Measurements from ENCODE around the gene ACTL7B.

The ACTL7B gene

DNA sequence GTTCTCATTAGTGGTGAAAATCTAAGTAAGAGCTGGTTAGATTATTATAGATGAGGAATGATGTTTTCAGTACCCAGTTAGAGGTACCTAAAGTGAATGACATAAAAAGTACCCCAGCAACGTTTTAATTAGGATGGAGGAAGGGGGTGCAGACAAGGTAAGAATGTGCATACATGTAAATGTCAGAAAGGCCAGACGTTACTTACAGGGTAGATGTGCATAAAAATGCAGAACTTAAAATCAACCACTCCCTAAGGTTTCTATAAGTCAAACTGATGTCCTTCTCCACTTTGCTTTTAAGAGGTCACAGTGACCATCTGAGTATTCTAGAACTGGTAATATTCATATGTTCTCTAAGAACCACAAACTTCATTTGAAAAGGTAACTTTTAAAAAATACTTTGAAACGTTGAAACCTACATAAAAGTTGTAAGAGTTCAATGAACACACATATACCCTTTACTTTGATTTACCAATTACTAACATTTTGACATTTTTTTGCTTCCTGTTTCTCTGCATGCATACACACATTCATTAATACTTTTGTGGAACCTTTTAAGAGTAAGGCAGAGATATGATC, 25.0 kb upstream of the ACTL7B start:
- H2AFZ ChIP-seq = no peak overlapping the region
- no peak overlapping the region for H3K27ac ChIP-seq
- no peaks in the 10 kb centered on the region for H3K36me3 ChIP-seq (ENCODE audit: control insufficient read depth, insufficient read depth, low read length)
- H3K9ac ChIP-seq = no peak overlapping the region
- no peak overlapping the region for H3K4me3 ChIP-seq (ENCODE audit: low read depth, low read length)
- H3K4me1 ChIP-seq = no peaks in the 10 kb centered on the region
- no peaks in the 10 kb centered on the region for H3K79me2 ChIP-seq
- no peak overlapping the region for H3K4me2 ChIP-seq (ENCODE audit: low read length)
- TF ChIP-seq, protein P1, sequence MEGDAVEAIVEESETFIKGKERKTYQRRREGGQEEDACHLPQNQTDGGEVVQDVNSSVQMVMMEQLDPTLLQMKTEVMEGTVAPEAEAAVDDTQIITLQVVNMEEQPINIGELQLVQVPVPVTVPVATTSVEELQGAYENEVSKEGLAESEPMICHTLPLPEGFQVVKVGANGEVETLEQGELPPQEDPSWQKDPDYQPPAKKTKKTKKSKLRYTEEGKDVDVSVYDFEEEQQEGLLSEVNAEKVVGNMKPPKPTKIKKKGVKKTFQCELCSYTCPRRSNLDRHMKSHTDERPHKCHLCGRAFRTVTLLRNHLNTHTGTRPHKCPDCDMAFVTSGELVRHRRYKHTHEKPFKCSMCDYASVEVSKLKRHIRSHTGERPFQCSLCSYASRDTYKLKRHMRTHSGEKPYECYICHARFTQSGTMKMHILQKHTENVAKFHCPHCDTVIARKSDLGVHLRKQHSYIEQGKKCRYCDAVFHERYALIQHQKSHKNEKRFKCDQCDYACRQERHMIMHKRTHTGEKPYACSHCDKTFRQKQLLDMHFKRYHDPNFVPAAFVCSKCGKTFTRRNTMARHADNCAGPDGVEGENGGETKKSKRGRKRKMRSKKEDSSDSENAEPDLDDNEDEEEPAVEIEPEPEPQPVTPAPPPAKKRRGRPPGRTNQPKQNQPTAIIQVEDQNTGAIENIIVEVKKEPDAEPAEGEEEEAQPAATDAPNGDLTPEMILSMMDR (IDR thresholded peaks at IDR 0.05) = no peak
- H3K27me3 ChIP-seq (ENCODE audit: control insufficient read depth, insufficient read depth, low read length) = no peaks in the 10 kb centered on the region
- no peaks in the 10 kb centered on the region for H3K9me3 ChIP-seq (ENCODE audit: control insufficient read depth, low read length)

DNA sequence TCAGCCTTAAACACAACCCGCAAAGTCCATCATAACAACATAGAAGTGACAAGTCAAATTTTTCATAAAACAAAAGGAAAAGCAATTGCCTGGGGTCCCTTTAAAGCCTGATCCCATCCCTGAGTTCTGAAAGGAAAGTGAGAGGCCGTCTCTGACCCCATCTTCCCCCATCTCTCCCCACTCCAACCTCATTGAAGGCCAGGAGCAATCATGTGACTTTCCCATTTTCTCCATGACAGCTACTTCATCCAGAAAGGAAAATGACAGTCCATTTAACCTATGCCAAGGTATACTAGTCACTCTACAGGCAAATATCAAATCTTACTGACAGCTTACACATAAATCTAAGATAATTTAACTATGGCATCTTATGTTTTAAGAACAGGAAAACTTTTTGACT, 21.7 kb upstream of the ACTL7B start:
- Histone ChIP-seq H3K36me3 (ENCODE audit: control insufficient read depth, insufficient read depth, low read length) (no peaks in the 10 kb centered on the region), H3K4me2 (ENCODE audit: low read length) (no peak overlapping the region)
- TF ChIP-seq, protein P1 (IDR thresholded peaks at IDR 0.05) = no peak

DNA sequence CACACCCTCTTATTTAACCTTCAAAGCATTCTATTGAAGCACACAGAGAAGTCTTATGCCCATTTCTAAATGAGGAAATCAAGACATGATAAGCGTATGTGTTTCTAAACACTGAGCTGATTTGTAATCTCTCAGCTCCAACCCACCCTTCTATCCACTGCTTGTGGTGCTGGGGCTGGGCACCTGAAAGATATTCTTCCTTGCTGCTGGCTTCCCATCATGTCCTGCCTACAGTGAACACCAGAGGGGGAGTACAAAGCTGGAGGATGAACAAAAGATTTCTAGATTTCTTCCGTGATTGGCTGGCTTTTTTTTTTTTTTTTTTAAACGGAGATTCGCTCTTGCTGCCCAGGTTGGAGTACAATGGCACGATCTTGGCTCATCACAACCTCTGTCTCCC, 20.6 kb upstream of the ACTL7B start:
- Histone ChIP-seq H2AFZ (no peak overlapping the region), H3K4me2 (ENCODE audit: low read length) (no peak overlapping the region), H3K9ac (no peak overlapping the region), H3K79me2 (no peaks in the 10 kb centered on the region), H3K36me3 (ENCODE audit: control insufficient read depth, insufficient read depth, low read length) (no peaks in the 10 kb centered on the region), H3K27me3 (ENCODE audit: control insufficient read depth, insufficient read depth, low read length) (no peaks in the 10 kb centered on the region), H3K9me3 (ENCODE audit: control insufficient read depth, low read length) (no peaks in the 10 kb centered on the region), H3K4me1 (no peaks in the 10 kb centered on the region), H3K27ac (no peak overlapping the region), H3K4me3 (ENCODE audit: low read depth, low read length) (no peak overlapping the region)
- TF ChIP-seq, protein P1 (IDR thresholded peaks at IDR 0.05) = no peak

More for the DNA sequence above, 21.7 kb upstream of the ACTL7B start:
- Histone ChIP-seq H3K79me2 (no peaks in the 10 kb centered on the region), H3K4me1 (no peaks in the 10 kb centered on the region), H3K9ac (no peak overlapping the region), H3K9me3 (ENCODE audit: control insufficient read depth, low read length) (no peaks in the 10 kb centered on the region), H3K4me3 (ENCODE audit: low read depth, low read length) (no peak overlapping the region), H3K27me3 (ENCODE audit: control insufficient read depth, insufficient read depth, low read length) (no peaks in the 10 kb centered on the region), H2AFZ (no peak overlapping the region), H3K27ac (no peak overlapping the region)

DNA sequence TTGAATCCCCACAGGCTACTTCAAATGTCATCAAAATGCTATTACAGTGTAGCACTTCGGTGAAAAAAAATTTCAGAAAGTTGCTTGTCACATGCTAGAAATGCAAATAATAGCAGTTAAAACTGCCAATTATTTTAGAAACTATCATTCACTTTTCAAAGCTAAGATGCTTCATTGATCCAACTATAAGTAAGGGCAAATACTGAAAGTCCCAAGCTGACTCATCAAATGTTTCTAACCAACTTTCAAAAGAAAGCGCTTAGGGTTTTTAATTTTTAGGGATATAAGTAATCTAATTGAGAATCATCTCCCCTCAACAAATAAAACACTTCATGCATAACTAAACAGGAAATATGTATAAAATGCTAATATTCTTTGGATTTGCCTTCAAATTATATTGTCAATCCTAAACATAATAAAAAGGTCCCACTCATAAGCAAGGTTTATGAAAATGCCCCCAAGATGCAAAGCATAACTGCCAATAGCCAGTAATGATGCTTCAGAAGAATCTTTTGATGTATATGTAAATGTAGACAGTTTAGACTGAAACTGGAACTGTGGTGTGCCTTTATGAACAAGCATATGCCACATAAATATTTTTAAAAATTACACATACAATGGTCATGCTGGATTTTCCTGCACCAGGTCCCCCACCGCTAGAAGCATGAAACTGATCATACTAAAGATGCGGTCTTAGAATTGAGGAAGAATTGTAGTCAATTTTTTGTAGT, 18.4 kb upstream of the ACTL7B start:
- H3K27ac ChIP-seq = no peak overlapping the region
- no peaks in the 10 kb centered on the region for H3K4me1 ChIP-seq
- no peak overlapping the region for H2AFZ ChIP-seq
- H3K9me3 ChIP-seq (ENCODE audit: control insufficient read depth, low read length) = no peaks in the 10 kb centered on the region
- H3K27me3 ChIP-seq (ENCODE audit: control insufficient read depth, insufficient read depth, low read length) = no peaks in the 10 kb centered on the region
- no peak overlapping the region for H3K9ac ChIP-seq
- TF ChIP-seq, protein P1 (IDR thresholded peaks at IDR 0.05) = no peak
- H3K4me2 ChIP-seq (ENCODE audit: low read length) = no peak overlapping the region
- H3K79me2 ChIP-seq = no peaks in the 10 kb centered on the region
- no peak overlapping the region for H3K4me3 ChIP-seq (ENCODE audit: low read depth, low read length)
- no peaks in the 10 kb centered on the region for H3K36me3 ChIP-seq (ENCODE audit: control insufficient read depth, insufficient read depth, low read length)

Data from parathyroid adenoma (tissue), 2 donors.